GM12874 (cell line): ENCODE results near the gene TMEM130.

Experiments used
- TF ChIP-seq, protein P1 (sequence below): IDR thresholded peaks from 2 replicates; pipeline ENCODE4 v1.5.1; 2011; ENCODE audit warnings: low read depth, mild to moderate bottlenecking, control low read depth, low read length, moderate library complexity; ENCODE audit not compliant: insufficient read depth

Gene TMEM130

DNA sequence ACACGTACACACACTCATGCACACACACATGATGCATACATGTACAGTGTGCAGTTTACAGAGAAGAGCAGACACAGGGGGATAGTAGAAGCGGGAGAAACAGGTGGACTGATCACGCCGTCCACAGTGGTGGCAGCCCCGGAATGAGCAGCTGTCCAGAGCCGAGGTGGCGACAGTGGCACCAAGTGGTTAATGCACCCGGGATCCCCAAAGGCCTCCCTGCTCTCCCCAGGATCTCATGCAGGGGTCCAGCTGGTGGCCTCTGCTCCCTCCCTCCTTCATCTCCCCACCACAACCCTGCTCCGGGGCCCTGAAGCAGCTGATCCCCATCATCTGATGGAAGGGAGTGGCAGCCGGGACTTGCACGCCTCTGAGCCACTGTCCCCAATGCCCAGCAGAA, 29.7 kb downstream of the TMEM130 start:
- TF ChIP-seq, protein P1, sequence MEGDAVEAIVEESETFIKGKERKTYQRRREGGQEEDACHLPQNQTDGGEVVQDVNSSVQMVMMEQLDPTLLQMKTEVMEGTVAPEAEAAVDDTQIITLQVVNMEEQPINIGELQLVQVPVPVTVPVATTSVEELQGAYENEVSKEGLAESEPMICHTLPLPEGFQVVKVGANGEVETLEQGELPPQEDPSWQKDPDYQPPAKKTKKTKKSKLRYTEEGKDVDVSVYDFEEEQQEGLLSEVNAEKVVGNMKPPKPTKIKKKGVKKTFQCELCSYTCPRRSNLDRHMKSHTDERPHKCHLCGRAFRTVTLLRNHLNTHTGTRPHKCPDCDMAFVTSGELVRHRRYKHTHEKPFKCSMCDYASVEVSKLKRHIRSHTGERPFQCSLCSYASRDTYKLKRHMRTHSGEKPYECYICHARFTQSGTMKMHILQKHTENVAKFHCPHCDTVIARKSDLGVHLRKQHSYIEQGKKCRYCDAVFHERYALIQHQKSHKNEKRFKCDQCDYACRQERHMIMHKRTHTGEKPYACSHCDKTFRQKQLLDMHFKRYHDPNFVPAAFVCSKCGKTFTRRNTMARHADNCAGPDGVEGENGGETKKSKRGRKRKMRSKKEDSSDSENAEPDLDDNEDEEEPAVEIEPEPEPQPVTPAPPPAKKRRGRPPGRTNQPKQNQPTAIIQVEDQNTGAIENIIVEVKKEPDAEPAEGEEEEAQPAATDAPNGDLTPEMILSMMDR = no peak

DNA sequence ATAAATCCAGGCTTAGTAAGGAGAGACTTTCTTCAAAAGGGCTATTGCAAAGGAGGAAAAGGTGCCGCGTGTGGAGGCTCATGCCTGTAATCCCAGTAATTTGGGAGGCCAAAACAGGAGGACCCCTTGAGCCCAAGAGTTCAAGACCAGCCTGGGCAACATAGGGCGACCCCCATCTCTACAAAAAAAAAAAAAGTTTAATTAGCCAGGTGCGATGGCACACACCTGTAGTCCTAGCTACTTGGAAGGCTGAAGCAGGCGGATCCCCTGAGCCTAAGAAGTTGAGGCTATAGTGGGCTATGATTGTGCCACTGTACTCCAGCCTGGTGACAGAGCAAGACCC, 32.2 kb downstream of the TMEM130 start:
- TF ChIP-seq, protein P1 = no peak

DNA sequence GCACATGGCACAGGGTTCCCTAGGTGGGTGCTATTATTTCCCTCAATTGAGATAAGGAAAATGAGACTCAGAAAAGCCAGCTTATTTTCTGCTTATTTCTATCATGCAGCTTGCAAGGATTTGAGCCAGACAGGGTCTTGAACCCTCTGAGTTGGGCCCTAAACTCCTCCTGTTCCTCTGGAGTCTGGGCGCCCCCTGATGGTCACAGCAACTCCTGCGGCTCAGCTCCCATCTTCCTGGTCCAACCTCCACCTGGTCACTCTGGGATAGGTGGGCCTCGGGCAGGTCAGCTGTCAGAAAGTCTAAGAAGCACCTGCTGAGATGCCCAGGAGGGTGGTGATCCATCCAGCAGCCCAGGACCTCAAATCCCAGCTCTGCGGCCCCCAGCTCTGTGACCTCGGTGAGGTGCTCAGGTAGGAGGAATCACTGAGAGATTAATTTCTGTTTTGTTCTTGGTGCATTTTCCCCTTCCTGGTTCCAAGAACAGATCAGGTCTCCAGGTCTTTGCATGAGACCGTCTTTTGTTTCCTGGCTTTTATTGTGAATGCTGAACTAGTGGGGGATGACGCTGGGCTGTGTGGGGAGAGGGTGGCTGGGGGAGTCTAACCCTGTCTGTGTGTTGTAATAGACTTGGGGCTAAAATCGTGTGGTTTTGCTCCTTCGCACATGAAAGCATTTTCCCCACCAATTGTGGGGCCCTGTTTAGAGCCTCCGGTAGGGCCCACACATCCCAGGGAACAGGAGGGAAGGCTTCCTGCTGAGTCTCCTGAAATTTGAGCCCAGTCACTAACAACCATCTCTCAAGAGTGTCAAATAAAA, 32.8 kb downstream of the TMEM130 start:
- TF ChIP-seq, protein P1 = peak; percentile 83

DNA sequence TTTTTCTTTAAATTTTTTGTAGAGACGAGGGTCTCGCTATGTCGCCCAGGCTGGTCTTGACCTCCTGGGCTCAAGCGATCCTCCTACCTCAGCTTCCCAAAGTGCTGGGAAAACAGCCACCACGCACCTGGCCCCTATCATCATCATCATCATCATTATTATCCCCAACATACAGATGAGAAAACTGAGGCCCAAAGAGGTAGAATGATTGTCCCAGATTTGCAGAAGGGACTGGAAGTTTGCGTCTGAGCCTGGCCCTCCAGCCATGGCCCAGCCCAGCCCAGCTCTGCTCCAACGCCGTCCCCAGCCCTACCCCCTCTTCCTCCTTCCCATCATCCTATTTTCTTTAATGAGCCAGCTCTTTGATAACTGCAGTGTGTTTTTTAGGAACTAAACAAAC, 34.9 kb downstream of the TMEM130 start:
- TF ChIP-seq, protein P1 = no peak

DNA sequence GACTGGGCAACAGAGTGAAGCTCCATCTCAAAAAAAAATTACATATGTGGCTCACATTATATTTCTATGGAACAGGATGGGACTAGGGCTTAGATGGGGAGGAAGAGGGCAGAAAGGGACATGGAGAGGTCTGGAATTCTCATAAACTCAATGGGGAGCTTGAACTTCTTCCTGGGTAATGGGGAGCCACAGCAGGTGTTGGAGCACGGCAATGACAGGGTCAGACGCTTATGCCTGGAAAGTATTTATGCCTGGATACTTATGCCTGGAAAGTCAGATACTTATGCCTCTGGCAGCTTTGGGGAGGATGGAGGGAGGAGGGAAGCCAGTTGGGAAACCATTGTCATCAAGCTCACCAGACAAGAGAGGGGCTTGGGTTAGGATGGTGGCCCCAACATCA, 36.8 kb downstream of the TMEM130 start:
- TF ChIP-seq, protein P1 = no peak

DNA sequence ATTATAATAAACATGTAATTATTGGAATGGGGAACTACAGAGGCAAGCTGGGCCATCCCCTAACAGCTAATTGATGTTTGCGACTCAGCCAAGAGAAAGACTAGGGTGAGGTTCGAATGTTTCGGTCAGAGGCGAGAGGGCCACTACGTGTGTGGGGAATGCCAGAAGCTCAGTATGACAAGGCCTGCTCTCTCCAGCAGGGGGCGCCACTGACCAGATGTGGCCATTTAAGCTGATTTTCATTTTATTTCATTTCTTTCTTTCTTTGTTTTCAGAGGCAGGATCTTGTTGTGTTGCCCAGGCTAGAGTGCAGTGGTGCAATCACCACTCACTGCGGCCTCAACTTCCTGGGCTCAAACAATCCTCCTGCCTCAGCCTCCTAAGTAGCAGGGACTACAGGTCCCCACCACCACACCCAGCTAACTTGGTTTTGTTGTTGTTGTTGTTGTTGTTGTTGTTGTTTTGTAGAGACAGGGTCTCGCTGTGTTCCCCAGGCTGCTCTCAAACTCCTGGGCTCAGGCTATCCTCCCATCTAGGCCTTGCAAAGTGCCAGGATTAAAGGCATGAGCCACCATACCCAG, 38.1 kb downstream of the TMEM130 start:
- TF ChIP-seq, protein P1 = peak; percentile 63

DNA sequence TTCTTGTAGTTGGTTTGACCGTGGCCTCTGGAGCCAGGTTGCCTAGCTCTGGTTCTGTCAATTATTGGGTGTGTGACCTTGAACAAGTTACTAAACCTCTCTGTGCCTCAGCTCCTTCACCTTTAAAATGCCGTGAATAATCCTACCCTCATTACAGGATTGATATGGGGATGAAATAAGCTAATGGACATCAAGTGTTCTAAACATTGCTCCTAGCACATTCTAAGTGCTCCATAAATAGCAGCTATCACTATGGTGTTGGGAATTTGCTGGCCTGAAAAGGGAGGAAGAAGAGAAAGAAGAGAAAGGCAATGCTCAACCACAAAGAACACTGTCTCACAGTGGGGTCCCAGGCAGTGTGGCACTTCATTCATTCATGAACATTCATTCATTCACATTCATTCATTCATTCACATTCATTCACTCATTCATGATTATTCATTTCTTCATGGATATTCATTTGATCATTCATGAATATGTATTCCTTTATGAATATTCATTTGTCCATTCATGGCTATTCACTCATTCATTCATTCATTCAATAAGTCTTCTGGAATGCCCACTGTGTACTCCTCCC, 38.8 kb downstream of the TMEM130 start:
- TF ChIP-seq, protein P1 = no peak
